Breast epithelium (tissue), 4 donors: ENCODE data around the gene ALB. TPM values are rescaled to one million over a fixed set of nuclear protein-coding genes. Genes with fewer than 3 reads are reported as not detected.
A peak's percentile ranks its signal among the peaks of the same experiment; 100 is the strongest.

Source experiments
- DNase-seq, 2 donors: peaks; one replicate each; pipeline ENCODE4 v3.0.0-alpha.2; 2019; ENCODE audit warnings: low spot score in 2 of 2
- H3K27ac ChIP-seq, 2 donors: fragments of 200-600 bp; sonication (generic) in 1 of 2; one replicate each; pipeline ENCODE4 v1.5.1; 2016 to 2019; ENCODE audit warnings: mild to moderate bottlenecking in 1 of 2
- H3K27me3 ChIP-seq, 2 donors: fragments of 200-600 bp; sonication (generic) in 1 of 2; one replicate each; pipeline versions ENCODE4 v1.5.1 to v1.6.0; 2017 to 2019; ENCODE audit warnings: control low read depth in 1 of 2, mild to moderate bottlenecking in 1 of 2
- H3K36me3 ChIP-seq: fragments of 200-600 bp; one replicate; pipeline ENCODE4 v1.5.1; 2019
- H3K4me1 ChIP-seq, 2 donors: fragments of 200-600 bp; sonication (generic); one replicate each; pipeline ENCODE4 v1.5.1; 2016 to 2019; ENCODE audit warnings: control low read depth in 1 of 2
- H3K4me3 ChIP-seq, 3 donors: fragments of 200-600 bp; sonication (generic); 1 replicate in 2 of 3; 2 replicates in 1 of 3; pipeline ENCODE4 v1.5.1; 2016 to 2019; ENCODE audit warnings: mild to moderate bottlenecking in 3 of 3, moderate library complexity in 2 of 3
- H3K9me3 ChIP-seq, 2 donors: fragments of 200-600 bp; sonication (generic) in 1 of 2; one replicate each; pipeline ENCODE4 v1.5.1; 2016 to 2019; ENCODE audit warnings: control low read depth in 1 of 2
- POLR2A ChIP-seq: fragments of 450-650 bp; IDR thresholded peaks from one replicate; pipeline ENCODE4 v1.6.1; 2016; ENCODE audit warnings: antibody characterized with exemption, mild to moderate bottlenecking, moderate library complexity
- POLR2AphosphoS5 ChIP-seq, 3 donors: sonication (generic); formaldehyde crosslinking; IDR thresholded peaks; one replicate each; pipeline ENCODE4 v1.6.1; 2017; ENCODE audit warnings: antibody characterized with exemption in 3 of 3
- intact Hi-C: fragments of 100-400 bp; cut with DNase I; formaldehyde crosslinking; loops from one replicate; pipeline ENCODE4 v1.15.1; 2023; ENCODE audit warnings: low total_unique reads
- total RNA-seq, 3 donors: library from RNA; depleted of rRNA; stranded (reverse); fragments of >200 nt; gene quantifications; one replicate each; pipeline ENCODE4 v1.1.0, GENCODE V29; 2016
- TF ChIP-seq, protein P1 (sequence below), 3 donors: fragments of 450-650 bp; IDR thresholded peaks; one replicate each; pipeline ENCODE4 v1.5.1; 2016 to 2017; ENCODE audit warnings: antibody characterized with exemption in 3 of 3, mild to moderate bottlenecking in 3 of 3, moderate library complexity in 3 of 3

ALB gene
- total RNA-seq, 3 donors from 2014 or later = 0.66 to 9.1 TPM; not detected in 1

DNA sequence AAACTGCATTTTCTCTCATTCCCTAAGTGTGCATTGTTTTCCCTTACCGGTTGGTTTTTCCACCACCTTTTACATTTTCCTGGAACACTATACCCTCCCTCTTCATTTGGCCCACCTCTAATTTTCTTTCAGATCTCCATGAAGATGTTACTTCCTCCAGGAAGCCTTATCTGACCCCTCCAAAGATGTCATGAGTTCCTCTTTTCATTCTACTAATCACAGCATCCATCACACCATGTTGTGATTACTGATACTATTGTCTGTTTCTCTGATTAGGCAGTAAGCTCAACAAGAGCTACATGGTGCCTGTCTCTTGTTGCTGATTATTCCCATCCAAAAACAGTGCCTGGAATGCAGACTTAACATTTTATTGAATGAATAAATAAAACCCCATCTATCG, 29.1 kb downstream of the ALB start:
- no peak for TF ChIP-seq POLR2A
- TF ChIP-seq POLR2AphosphoS5 (IDR thresholded peaks at IDR 0.05) = no peak
- TF ChIP-seq, protein P1, sequence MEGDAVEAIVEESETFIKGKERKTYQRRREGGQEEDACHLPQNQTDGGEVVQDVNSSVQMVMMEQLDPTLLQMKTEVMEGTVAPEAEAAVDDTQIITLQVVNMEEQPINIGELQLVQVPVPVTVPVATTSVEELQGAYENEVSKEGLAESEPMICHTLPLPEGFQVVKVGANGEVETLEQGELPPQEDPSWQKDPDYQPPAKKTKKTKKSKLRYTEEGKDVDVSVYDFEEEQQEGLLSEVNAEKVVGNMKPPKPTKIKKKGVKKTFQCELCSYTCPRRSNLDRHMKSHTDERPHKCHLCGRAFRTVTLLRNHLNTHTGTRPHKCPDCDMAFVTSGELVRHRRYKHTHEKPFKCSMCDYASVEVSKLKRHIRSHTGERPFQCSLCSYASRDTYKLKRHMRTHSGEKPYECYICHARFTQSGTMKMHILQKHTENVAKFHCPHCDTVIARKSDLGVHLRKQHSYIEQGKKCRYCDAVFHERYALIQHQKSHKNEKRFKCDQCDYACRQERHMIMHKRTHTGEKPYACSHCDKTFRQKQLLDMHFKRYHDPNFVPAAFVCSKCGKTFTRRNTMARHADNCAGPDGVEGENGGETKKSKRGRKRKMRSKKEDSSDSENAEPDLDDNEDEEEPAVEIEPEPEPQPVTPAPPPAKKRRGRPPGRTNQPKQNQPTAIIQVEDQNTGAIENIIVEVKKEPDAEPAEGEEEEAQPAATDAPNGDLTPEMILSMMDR (IDR thresholded peaks at IDR 0.05) = no peak
- Histone ChIP-seq H3K4me3 (no peak overlapping the region), H3K36me3 (no peaks in the 10 kb centered on the region), H3K27me3 (no peaks in the 10 kb centered on the region), H3K27ac (no peak overlapping the region), H3K9me3 (no peaks in the 10 kb centered on the region), H3K4me1 (no peaks in the 10 kb centered on the region)
- intact Hi-C loops = no loop called here
- no peak for DNase-seq

GRCh38 chr4:73434311-73434710, 30.2 kb downstream of the ALB start:
- H3K4me1 ChIP-seq = no peaks in the 10 kb centered on the region
- no peaks in the 10 kb centered on the region for H3K9me3 ChIP-seq
- no peaks in the 10 kb centered on the region for H3K27me3 ChIP-seq
- no peaks in the 10 kb centered on the region for H3K36me3 ChIP-seq
- no peak overlapping the region for H3K4me3 ChIP-seq
- H3K27ac ChIP-seq = no peak overlapping the region
- intact Hi-C loops = no loop called here
- no peak for DNase-seq
- TF ChIP-seq, protein P1 (IDR thresholded peaks at IDR 0.05) = peak in 1 of 3 donors; percentile 24
- no peak for TF ChIP-seq POLR2AphosphoS5 (IDR thresholded peaks at IDR 0.05)

DNA sequence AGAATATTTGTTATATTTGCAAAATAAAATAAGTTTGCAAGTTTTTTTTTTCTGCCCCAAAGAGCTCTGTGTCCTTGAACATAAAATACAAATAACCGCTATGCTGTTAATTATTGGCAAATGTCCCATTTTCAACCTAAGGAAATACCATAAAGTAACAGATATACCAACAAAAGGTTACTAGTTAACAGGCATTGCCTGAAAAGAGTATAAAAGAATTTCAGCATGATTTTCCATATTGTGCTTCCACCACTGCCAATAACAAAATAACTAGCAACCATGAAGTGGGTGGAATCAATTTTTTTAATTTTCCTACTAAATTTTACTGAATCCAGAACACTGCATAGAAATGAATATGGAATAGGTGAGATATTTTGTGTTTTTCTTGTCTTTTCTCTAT, 31.9 kb downstream of the ALB start, which contains the start of gene AFP:
AFP (plus strand) TSS at position 238 of the 400 bp plus-strand sequence; CDS start at position 280, 42 bp downstream.
- no peaks in the 10 kb centered on the region for H3K9me3 ChIP-seq
- intact Hi-C loops = no loop called here
- H3K4me1 ChIP-seq = no peaks in the 10 kb centered on the region
- no peak within 1 kb of the TSS for H3K27ac ChIP-seq
- no peak for DNase-seq
- H3K27me3 ChIP-seq = no peaks in the 10 kb centered on the region
- TF ChIP-seq, protein P1 (IDR thresholded peaks at IDR 0.05) = no peak
- TF ChIP-seq POLR2A (no peak), POLR2AphosphoS5 (IDR thresholded peaks at IDR 0.05) (no peak)
- no peaks in the 10 kb centered on the region for H3K36me3 ChIP-seq
- no peak within 1 kb of the TSS for H3K4me3 ChIP-seq

- Histone ChIP-seq H3K4me3 (no peak overlapping the region), H3K27ac (no peak overlapping the region), H3K4me1 (no peaks in the 10 kb centered on the region), H3K36me3 (no peaks in the 10 kb centered on the region), H3K27me3 (no peaks in the 10 kb centered on the region), H3K9me3 (no peaks in the 10 kb centered on the region)
- intact Hi-C loops = no loop called here
- no peak for DNase-seq
- TF ChIP-seq, protein P1 (IDR thresholded peaks at IDR 0.05) = no peak
- no peak for TF ChIP-seq POLR2AphosphoS5 (IDR thresholded peaks at IDR 0.05)
- no peak for TF ChIP-seq POLR2A
Measured at GRCh38 chr4:73436674-73437557, 32.8 kb downstream of the ALB start.

DNA sequence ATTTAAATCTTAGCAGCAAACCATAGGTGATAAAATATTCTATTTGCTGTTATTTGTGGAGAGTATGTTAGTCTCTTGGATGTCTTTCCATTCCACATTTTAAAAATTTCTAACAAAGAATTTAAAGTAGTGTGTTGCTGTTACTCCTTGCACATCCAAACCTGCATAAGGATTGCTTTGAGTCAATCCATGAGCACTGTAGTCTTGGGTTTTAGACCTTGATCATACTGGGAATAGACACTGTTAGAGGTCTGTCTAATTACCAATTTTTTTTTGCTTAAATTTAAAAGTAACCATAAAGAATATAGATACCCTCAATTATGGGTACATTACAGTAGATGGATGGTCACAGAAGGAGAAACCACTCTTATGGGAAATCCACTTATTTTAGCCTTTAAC, 33.5 kb downstream of the ALB start:
- intact Hi-C loops = no loop called here
- H3K9me3 ChIP-seq = no peaks in the 10 kb centered on the region
- no peaks in the 10 kb centered on the region for H3K27me3 ChIP-seq
- H3K27ac ChIP-seq = no peak overlapping the region
- H3K4me1 ChIP-seq = no peaks in the 10 kb centered on the region
- TF ChIP-seq POLR2AphosphoS5 (IDR thresholded peaks at IDR 0.05) (no peak), POLR2A (no peak)
- TF ChIP-seq, protein P1 (IDR thresholded peaks at IDR 0.05) = no peak
- no peaks in the 10 kb centered on the region for H3K36me3 ChIP-seq
- no peak overlapping the region for H3K4me3 ChIP-seq
- DNase-seq = no peak
